Fibroblast of mammary gland (primary cell): ENCODE results near the gene NRXN3.

Experiments used
- DNase-seq: peaks from one replicate; pipeline ENCODE4 v3.0.0-alpha.2; 2010; ENCODE audit warnings: low read depth
- H3K4me3 ChIP-seq: 2 replicates; pipeline ENCODE4 v1.5.1; 2011; ENCODE audit warnings: low read depth, mild to moderate bottlenecking, low read length, moderate library complexity; ENCODE audit not compliant: control insufficient read depth
- TF ChIP-seq, protein P1 (sequence below): conservative IDR thresholded peaks from 2 replicates; pipeline ENCODE4 v1.5.1; 2011; ENCODE audit warnings: low read depth, low read length, inconsistent platforms; ENCODE audit not compliant: control insufficient read depth, insufficient read depth

NRXN3 gene

DNA sequence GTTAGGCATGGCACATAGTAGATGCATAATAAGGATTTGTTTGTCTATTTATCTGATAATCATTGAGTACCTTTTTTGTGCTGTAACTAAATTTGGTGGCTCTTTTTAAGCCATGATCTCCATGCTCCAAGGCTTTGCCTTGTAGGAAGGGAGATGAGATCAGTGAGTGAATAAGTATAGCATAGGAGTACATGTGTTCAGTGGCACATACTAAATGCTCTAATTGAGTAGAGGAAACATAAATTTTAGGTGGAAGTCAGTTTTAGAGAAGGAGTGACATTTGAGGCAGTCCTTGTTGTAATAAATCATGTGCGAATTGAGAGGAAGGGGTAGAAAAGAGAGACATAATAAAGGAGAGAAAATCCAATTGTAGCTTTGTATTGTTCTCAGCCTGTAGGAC, 482.6 kb downstream of the NRXN3 start:
- DNase-seq = no peak
- TF ChIP-seq, protein P1, sequence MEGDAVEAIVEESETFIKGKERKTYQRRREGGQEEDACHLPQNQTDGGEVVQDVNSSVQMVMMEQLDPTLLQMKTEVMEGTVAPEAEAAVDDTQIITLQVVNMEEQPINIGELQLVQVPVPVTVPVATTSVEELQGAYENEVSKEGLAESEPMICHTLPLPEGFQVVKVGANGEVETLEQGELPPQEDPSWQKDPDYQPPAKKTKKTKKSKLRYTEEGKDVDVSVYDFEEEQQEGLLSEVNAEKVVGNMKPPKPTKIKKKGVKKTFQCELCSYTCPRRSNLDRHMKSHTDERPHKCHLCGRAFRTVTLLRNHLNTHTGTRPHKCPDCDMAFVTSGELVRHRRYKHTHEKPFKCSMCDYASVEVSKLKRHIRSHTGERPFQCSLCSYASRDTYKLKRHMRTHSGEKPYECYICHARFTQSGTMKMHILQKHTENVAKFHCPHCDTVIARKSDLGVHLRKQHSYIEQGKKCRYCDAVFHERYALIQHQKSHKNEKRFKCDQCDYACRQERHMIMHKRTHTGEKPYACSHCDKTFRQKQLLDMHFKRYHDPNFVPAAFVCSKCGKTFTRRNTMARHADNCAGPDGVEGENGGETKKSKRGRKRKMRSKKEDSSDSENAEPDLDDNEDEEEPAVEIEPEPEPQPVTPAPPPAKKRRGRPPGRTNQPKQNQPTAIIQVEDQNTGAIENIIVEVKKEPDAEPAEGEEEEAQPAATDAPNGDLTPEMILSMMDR = no peak
- H3K4me3 ChIP-seq = no peak overlapping the region

DNA sequence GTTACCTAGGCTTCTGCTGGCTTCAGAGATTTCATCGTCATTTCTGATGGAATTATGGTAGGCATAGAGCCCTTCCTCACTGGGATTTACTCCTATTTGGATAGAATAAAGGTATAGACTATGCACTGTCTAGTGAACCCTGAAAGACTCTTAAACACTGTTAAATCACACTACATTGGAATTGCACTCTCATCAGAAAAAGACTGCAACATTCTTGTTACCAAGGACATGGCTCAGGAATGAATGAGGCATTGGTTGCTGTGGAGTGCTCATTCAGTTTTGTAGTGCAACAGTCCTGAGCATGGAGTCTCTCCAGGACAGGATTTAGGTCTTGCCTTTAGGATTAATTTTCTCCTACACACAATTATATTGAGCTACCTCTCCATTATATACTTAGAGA, 483.0 kb downstream of the NRXN3 start:
- no peak for DNase-seq
- TF ChIP-seq, protein P1 = no peak
- H3K4me3 ChIP-seq = no peak overlapping the region

DNA sequence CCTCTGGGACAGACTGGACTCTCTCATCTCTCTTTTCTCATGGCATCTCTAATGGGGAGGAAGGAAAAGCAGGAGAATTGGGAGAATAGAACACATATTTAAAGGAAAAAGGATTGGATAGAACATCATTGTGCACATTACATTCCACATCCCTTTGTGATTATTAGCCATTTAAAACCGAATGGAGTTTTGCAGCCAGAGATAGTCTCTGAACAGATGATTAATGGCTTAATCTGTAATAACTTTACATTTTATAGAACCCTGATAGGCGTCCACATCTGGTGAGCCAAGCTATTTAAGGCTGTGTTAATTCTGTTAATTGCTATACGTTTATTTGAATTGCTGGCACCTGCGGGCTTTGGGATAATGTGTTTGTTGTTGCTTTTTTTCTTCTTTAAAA, 487.3 kb downstream of the NRXN3 start:
- TF ChIP-seq, protein P1 = no peak
- no peak for DNase-seq
- H3K4me3 ChIP-seq = no peak overlapping the region

DNA sequence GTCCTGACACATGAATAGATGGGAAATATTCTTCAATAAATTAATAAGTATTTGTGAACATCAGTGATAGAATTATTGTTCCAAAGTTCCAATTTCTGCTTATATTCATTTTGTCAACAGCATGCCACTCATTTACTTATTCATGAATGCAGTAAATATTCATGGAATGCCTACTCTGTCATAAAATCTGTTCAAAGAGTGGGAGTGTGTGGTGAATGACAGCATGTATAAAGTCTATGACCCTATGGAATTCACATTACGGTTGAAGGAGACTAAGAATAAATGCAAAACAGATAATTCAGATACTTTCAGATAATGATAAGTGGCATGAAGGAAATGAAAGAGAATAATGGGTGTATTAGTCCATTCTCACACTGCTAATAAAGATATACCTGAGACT, 494.7 kb downstream of the NRXN3 start:
- TF ChIP-seq, protein P1 = no peak
- DNase-seq = no peak
- no peak overlapping the region for H3K4me3 ChIP-seq

DNA sequence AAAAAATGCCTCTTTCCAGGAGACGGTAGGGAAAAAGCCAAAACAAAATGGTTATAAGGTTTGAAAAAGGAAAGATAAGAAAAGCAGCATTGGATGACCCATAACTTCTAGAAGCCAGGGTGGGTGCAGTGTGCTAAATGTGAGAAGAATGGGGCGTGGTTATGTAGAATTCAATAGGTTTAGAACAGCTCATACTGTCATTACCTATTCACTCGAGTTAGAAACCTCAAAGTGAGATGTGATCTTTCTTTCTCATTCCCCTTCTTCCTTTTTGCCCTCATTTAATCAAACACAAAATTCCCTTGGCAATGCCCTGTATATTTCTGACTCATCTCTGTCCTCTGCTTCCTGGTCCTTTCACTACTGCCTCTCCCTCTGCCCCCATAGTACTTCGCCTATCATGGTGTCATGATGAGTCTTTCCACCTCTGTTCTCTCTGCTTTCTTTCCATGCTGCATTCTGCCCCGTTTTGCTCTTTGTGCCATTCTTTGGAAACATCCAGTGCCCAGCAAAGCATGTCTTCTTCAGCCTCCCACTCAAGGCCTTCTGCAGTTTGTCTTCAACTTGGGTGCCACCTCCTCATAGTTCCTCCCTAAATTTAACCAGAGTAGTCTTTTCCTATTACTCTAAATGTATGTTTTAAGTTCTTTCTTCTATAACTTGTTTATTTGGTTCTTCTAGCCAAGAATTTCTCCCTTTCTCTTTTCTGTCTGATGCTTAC, 496.3 kb downstream of the NRXN3 start:
- TF ChIP-seq, protein P1 = no peak
- H3K4me3 ChIP-seq = no peak overlapping the region
- DNase-seq = no peak

DNA sequence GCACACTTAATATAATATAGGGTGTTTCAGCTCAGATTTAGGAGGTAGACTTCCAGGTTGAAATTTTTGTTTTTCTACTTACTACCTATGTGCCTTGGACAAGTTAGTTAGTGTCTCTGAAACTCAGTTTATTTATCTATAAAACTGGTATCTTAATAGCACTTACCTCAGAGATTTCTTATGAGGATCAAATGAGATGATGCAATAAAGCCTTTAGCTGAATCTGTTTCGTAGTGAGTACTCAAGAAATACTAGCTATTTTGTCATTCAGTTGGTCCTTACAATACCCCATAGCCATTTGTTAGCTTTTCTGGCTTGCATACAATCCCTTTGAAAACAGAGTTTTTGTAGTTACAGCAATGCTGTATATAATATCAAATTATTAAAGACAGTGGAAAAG, 497.0 kb downstream of the NRXN3 start:
- DNase-seq = no peak
- H3K4me3 ChIP-seq = no peak overlapping the region
- TF ChIP-seq, protein P1 = no peak

DNA sequence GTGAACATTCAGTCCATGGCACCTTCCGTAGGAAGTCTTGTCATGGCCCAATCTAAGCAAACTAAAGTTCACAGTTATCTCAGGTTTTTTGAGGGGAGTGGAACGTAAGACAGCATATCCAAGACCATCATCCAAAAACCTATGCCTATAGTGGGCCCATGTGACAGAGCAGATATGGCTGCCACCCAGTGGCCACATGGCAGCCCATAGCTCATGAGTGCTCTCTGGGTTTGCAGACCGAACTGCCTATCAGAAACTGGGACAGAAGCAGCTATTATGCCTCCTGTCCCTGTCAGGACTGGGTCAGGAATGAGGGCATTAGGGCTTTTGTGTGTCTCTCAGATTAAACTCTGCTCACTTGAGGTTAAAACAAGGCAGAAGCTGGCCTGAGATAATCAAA, 503.7 kb downstream of the NRXN3 start:
- H3K4me3 ChIP-seq = no peak overlapping the region
- DNase-seq = no peak
- TF ChIP-seq, protein P1 = no peak
